Stimulated activated CD8-positive, alpha-beta memory T cell treated with anti-CD3 and anti-CD28 coated beads, Interleukin-7, amount 100 ng/mL, for 24 hours (primary cell): ENCODE measurements around the gene CNTN1.

ENCODE experiments used
- DNase-seq: peaks from one replicate; pipeline ENCODE4 v3.0.0-alpha.2; 2020; ENCODE audit warnings: low read depth

The CNTN1 gene

DNA sequence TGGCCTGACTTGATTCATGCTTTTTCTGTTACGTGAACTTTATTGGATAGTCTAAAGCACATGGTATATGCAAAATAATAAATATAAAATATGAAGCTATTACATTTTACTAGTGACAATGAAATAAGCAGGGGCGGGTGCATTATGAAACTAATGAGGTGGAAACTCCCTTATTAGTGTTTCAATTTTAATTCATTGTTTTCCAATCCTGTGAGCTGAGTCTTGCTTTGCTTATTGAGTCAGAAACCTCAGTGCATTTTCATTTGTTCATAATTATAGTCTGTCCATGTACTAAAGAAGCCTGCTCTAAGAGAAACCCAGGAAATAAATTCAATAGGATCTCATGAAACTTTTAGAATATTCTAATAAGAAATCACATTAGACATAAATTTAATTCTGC is 78.5 kb downstream of the CNTN1 start:
- DNase-seq: no peak

DNA sequence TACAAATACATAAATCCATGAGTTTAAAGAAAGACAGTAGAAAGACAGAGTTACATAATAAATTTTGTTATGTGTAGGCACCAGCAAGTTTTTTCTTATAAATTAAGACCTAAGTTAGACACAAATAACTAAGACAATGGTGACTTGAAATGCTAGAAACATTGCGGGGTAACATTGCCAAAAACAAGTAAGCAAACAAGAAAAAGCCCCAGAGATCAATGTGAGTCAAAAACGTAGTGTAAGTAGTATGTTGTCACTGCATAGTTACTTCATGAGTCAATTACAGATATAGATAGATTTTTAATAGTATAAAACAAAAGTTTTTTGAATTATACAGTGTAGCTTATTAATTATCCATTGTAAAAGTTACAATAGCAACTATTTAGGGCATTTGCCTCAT is 83.4 kb downstream of the CNTN1 start:
- no peak for DNase-seq

DNA sequence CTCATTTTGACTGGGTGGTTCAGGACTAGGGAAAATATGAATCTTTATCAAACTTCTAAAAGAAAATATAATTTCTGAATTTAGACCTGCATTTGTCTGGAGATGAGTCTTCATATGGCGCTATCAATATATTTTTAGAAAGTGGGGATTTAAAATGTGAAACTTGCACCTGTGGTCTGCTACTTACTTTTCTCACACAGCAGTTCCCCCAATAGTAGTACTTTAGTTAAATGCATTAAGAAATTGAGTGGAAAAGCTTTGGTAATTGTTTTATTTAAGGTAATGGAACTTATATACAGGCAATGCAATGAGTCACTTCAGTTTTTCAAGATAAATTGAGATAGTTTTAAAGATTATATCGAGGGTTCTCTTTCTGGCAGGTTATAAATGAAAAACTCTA is 91.9 kb downstream of the CNTN1 start:
- no peak for DNase-seq

DNA sequence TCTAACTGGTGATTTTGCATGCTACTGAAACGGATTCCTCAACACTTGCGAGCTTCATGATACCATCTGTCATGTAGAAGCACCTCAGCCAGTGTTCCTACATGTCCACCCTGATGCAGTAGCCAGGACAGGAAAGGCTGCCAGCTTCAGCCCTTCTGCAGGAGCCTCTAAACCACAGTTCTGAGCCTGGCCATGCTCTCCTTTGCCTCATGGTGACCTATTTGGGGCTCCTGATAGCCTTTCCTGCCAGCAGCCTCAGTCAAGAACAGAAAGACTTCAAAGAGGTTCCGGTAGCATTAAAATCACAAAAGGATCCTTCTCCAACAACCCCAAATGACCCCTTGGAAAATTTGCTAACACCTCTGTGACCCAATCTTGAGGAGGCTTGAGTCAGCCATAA is 96.0 kb downstream of the CNTN1 start:
- DNase-seq: no peak

DNA sequence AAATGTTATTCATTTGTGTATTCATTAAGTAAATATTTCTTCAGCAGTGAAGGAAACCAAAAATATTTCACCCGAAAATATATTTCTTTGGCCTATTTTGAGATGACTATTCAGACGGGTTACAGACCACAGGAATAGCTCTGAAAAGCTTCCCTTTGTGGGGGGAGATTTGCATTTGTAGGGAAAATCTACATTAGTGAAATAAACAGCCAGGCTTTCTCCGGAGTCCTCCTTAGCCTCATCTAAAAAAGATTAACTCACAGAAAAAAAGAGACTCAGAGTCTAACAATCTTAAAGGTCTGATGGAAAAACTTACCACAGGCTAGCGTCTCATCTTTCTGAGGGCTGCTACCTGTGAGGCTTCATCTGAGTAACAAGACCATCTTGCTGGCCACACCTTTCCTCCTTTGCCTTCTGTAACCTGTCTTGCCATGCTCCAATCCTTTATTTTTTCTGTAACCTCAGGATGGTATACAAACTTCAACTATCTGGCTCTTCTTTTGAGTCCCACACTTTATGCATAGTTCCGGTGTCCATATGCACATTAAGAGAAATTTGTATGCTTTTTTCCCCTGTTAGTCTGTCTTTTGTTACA is 100.7 kb downstream of the CNTN1 start:
- no peak for DNase-seq

DNA sequence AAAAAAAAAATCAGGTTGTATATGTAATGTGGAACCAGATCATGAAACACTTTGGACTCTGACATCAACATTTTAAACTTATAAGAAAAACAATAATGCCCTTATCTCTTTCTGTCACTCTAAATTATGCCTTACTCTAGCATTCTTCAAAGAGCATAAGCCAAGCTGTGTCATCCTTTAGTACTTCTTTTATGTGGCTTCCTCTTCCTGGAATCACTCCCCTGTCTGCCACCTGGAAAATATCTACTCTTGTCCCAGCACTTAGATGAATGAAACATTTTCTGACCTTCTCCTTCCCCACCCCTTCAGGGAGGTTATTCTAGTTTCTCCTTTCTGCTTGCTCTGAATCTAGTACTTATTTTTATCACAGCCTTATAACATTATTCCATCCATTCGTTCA is 101.2 kb downstream of the CNTN1 start:
- DNase-seq: no peak

DNA sequence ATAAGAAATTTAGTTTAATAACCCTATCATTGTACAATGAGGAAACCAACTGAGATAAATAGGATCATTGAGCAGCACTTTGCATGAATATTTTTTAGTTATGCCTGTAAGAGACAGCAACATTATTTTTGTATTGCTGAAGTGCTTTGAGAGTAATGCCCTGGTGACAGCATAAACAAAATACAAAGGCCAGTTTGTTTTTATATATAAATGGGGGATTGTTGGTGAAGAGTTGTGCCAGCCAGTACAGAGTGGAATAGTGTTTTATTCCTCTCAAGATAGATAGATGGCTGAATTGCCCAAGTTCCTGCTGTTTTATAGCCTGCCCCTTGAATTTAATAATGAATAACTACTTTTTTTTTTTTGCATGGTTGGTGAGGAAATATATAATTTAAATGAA is 101.8 kb downstream of the CNTN1 start:
- no peak for DNase-seq

DNA sequence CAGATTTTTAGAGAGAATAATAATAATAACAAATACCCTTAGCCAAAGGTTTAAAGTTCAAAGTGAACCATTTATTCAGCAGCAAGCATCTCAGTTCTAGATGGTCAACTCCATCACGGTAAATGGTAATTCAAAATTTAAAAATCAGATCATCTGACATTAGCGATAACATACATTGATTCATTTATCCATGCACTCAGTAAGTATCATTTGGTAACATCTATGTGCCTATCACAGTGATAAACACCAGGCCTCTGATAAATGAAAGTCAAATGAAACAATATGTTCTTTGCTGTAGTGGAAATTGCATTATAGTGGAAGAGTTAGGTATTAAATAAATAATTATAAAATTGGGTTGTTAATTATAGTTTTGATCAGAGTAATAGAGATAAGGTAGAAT is 108.8 kb downstream of the CNTN1 start:
- no peak for DNase-seq

DNA sequence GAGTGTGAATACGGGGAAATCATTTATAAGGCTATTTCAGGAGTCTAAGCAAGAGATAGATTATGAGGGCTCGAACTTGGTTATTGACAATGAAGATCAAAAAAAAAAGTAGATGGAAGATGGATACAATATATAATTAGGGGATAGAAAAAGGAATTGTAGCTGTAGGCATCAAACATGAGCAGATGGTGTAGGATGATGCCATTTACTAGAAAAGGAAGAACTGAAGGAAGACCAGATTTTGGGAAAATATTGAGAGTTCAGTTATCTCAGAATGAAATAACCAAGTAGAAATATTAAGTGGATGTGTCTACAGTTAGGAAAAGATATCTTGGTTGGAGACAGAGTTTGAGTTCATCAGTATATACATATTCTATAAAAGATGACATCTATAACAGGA is 109.6 kb downstream of the CNTN1 start:
- no peak for DNase-seq

DNA sequence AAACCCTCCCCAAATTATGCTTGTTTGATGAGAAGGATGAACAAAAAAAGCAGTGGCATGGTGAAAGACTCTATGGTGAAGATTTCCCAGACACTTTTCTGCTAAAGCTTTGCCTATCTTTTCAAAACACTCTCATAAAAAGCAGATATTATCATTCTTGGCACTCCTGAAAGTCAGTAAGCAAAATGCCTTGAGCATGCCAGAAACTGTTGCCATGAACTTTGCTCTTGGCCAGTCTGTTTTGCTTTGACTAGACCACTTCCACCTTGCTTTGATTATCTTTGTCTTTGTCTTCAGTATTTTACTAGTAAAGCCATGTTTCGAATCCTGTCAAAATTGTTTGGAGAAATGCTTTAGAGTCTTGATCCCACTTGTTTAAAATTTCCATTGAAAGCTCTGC is 110.4 kb downstream of the CNTN1 start:
- no peak for DNase-seq

DNA sequence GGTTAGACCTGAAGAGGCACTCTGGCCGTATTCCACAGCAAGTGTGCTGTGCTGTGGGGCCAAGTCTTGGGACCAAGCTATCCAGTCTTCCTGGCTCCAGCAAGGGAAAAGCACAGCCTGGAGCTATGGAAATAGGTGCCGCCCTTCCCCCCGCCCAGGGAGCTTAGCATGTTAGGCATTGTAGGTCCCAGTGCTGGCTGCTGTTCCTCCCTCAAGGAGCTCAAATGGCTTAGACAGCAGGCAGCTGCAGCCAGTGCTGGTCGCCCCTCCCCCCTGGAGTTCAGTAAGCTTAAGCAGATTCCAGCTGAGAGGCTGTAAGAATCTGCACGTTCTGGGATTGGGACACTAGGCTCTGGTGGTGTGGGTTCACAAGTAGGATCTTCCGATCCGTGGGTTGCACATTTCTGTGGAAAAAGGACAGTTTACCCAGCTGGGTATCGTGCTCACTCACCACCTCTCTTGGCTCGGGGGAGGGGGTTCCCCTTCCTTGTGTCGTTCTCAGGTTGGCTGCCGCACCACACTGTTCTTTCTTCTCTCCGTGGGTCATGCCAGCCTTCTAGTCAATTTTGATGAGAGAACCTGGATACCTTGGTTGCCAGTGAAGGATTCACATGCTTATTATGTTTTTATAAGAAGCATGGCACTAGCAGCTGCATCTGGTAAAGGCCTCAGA is 127.3 kb downstream of the CNTN1 start:
- no peak for DNase-seq

DNA sequence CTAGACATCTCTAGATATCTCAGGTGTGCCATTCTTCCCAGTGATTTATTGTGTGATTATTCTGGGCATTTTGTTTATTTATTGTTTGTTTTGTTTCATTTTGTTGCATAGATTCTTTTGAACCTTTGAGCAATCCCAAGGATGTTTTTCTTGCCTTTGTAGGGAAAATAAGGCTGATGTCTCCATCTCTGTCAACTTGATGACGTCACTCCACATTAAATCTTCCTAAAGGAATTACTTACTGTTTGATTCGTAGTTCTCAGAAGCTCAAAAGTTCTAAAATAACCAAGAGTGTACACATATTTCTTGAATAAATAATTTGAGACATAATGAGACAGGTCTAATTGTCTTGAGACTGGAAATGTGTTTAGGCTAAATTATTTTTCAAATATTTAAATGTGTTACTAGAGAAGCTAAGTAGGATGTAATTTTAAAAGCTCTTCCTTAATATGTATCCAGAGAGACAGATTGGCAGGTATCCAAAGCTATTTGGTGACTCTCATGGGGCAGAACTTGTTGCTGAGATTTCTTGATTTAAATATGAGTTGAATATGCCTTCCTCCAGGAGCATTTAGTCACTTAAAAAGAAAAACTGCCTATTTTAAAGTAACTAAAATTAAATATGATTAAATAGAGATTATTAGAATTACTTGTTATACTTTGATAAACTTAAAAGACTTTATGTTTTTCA is 128.7 kb downstream of the CNTN1 start:
- no peak for DNase-seq

DNA sequence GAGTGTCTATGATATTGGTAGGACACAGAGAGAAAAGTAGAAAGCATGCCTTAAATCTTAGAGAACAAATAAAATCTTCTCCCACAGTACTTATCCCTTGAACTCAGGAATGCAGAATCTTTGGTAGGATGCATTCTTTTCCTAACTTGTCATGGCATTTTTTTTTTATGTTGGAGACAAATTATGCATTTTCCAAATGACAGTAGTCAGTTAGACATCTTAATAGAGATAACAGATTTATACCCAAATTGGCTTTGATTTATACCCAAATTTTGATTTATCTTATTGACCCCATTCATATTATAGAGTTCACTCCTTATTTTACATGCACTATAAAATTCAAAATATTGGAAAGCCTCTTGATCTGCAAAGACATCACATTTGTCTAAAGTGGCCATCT is 132.9 kb downstream of the CNTN1 start:
- DNase-seq: no peak

DNA sequence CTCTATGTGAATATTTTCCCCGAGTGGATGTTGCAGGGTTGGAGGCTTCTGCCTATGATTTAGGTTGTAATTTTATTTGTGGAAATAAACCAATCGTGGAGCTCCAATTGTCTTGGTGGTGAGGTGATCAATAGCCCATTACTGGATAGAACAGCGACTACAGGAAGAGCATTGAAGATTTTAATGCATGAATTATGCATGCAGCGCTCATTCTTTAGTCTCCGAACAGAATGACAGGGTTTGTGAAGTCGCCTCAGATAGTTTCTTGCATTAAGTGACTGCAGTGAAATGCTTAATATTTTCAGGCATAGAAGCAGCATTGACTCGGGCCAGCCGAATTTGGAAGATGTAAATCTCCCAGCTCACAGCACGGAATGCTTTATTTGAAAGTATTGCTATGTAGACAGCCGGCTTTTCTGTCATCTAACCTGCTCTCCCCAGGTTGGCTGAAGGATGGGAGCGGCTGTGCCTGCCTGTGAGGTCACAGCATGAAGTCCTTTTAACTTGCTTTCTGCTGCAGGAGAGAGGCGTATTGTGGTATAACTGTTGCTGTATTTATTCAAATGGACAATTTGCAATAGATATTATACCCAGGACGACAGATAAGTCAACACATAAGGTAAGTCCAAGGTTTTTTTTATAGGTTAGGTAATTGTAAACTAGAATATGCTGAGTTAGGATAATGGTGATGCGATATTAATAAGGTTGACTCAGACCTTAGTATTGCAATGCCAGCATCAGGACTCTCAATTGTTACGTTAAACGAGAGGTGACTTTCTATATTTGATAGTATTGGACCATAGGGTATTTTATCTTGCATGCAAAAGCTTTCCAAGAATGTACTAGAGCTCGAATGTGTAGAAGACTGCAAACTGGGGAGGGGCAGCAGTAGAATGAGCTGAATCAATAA is 135.7 kb downstream of the CNTN1 start:
- DNase-seq: no peak

DNA sequence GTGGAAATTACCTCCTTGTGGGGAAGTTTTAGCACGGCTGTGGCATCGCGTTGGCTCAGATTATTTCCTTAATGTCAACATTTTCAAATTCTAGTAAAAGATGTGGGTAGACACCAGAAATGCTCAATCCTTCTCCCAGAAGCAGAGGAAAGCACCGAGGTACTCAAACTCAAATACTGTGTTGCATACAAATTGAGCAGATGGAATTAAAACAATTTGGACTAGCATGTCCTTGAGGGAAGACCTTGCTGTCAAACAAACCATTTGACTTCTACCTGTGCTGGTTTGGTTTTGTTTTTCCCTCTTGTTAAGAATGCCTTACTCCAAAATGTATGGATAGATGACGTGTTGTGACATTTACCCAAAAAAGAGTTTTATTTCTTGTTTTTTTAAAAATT is 136.4 kb downstream of the CNTN1 start:
- no peak for DNase-seq

DNA sequence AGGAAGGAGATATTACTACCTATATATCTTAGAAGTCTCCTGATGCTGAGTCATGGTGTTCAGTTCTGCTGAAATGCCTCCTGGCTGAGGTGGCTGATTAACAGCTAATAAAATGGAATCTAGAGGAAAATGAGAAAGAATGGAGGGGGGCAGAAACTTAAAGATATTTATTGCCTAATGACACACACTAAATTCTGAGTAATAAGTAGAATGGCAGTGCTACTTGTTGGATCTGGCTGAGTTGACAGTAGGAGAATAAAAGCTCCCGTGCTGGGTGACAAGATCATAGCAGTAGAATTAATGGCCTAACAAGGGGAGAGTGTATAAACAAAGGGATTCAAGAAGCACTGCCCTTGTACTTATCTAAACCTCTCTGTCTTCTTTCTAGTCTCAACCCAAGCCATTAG is 137.5 kb downstream of the CNTN1 start:
- no peak for DNase-seq

DNA sequence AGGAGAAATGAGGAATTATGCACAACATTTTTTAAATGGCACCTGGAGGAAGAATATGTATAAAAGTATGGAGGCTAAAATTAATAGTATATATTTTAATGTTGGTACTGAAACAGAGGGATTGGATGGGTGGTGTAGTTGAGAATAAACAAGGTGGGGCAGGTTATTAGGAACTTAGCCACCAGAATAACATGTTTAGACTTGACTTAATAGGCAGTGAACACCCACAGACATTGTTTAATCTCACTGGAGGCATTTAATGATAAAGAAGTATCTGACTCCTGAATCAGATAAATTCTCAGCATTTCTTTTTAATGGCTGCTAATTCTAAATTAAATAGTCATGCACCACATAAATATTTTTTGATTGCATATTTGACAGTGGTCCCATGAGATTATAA is 139.7 kb downstream of the CNTN1 start:
- no peak for DNase-seq

DNA sequence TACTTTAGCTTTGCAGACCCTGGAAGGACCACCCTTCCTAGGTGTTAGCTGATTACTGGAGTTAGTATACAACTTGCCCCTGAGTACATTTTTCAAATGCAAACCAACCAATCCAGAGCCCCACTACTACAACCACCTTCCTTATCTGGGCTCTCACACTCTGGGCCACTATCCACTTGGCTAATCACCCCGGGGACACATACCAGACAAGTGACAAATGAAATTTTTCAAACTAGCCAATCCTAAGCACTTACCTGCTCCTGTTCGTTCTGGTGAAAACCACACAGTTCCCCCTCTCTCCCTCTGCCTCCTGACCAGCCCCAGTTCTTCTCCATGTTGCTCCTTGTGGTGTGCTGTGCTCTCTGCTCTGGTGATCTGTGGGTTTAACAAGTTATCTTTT is 140.4 kb downstream of the CNTN1 start:
- DNase-seq: no peak

DNA sequence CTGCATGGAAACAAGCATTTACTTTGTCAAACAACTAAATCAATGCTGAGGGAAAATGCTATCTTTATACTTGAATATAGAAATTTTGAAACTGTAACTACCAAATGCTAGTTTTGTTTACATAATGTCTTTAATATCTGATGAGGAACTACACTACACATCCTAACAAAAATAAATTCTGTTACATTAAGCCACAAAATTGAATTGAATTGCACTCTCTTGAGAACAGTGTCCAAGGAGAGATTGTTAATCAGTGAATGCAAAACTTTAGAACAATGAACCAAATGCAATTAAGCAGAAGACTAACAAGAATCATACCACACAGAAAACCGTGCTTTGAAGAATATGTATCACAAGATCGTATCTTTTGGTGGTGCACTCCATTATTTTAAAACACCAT is 141.6 kb downstream of the CNTN1 start:
- DNase-seq: no peak

DNA sequence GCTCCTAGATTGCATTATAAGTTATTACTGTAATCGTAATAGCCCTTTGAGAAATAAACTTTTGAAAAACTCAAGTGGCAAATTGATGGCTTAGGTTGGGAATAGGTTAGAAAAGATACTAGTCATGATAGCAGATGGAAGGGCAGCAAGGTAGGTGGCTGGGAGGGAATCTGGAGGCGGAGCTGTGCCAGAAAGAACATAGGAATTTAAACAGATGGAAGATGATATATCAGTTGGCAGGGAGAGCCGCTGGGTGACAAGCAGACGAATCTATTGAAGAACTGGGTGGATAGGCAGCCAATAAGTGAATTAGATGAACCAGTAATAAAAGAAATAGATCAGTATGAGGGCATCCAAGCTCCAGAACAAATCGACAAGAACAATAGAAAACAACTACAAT is 142.1 kb downstream of the CNTN1 start:
- DNase-seq: no peak

DNA sequence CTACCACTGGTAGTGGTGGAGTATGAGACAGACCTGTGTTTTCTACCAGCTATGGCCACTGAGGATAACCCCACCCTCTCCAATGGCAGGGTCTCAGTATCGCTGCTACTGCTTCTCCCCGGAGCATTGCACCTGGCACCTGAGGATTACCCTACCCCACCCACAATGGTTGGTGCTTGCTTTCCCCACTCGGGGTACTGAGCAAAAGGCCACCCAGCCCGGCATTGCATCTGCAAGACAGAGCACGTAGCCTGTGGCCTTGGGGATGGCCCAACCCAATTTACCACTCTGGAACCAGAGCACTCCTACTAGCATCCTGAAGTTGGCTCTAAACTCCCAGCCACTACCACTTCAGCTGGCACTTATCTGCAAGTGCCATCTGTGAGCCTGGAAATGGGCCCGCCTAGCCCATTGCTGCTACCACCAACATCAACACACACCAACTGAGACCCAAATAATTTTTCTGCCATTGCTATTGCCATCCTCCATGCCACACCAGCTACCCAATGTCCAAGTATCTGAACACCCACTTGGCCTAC is 145.7 kb downstream of the CNTN1 start:
- no peak for DNase-seq

DNA sequence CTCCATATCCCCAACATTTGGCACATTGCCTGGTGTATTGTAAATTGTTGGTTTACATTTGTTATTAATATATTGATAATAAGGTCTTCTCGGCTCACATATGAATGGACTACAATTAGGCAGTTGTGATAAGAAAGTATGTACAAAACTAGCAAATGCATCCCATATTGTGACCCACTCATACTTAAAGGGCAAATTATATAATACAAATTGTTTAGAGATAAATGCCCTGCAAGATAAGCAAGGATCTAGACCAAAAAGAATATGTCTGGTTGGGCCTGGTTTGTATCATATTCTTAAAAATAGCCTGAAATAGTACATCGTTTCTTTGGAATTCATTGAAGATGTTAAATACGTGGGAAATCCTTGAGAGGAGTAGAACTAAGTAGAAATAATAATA is 151.3 kb downstream of the CNTN1 start:
- no peak for DNase-seq
